ENCODE results near the gene CEP57.

DNA sequence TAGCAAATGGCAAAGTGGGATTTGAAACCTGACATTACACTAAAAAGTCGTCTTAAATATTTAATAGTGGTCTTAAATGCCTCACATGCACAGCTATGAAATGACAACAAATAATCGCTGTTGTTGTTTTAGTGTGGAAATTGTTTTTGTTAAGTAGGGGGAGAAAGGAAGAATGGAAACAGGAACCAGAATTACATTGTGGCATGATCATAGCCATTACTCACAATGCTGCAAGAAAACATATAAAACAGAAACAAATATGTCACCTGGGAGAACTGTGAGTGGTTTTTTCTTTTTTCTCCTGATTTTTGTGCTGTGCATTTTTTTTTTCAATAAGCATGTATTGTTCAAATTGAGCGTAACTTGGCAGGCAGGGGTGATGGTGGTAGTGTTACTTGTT lies 23.6 kb upstream of the CEP57 start:
- TF ChIP-seq, protein P1, sequence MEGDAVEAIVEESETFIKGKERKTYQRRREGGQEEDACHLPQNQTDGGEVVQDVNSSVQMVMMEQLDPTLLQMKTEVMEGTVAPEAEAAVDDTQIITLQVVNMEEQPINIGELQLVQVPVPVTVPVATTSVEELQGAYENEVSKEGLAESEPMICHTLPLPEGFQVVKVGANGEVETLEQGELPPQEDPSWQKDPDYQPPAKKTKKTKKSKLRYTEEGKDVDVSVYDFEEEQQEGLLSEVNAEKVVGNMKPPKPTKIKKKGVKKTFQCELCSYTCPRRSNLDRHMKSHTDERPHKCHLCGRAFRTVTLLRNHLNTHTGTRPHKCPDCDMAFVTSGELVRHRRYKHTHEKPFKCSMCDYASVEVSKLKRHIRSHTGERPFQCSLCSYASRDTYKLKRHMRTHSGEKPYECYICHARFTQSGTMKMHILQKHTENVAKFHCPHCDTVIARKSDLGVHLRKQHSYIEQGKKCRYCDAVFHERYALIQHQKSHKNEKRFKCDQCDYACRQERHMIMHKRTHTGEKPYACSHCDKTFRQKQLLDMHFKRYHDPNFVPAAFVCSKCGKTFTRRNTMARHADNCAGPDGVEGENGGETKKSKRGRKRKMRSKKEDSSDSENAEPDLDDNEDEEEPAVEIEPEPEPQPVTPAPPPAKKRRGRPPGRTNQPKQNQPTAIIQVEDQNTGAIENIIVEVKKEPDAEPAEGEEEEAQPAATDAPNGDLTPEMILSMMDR (IDR thresholded peaks at IDR 0.05), result no peak
- no peak for TF ChIP-seq POLR2A (IDR thresholded peaks at IDR 0.05)
